Muscle layer of colon (tissue), 2 donors: Measurements from ENCODE around the gene PRAMEF33.
"Not testable (repeated sequence)": the region's sequence is repeated elsewhere in the genome, so short reads cannot be mapped to it uniquely, and the experiment has no call there.

Source experiments
- H3K27ac ChIP-seq: one replicate; pipeline ENCODE4 v1.7.0; 2013; ENCODE audit warnings: low read depth, mild to moderate bottlenecking, low read length, moderate library complexity
- H3K27me3 ChIP-seq, 2 donors: one replicate each; pipeline ENCODE4 v1.7.0; 2013; ENCODE audit warnings: low read length in 2 of 2, mild to moderate bottlenecking in 2 of 2; ENCODE audit not compliant: insufficient read depth in 2 of 2, control insufficient read depth in 1 of 2
- H3K36me3 ChIP-seq: one replicate; pipeline ENCODE4 v1.7.0; 2013; ENCODE audit warnings: mild to moderate bottlenecking, low read length; ENCODE audit not compliant: insufficient read depth
- H3K4me1 ChIP-seq: one replicate; pipeline ENCODE4 v1.7.0; 2013; ENCODE audit warnings: mild to moderate bottlenecking, low read length; ENCODE audit not compliant: insufficient read depth
- H3K4me3 ChIP-seq, 2 donors: one replicate each; pipeline ENCODE4 v1.7.0; 2013; ENCODE audit warnings: low read length in 2 of 2, low read depth in 1 of 2, mild to moderate bottlenecking in 1 of 2, moderate library complexity in 1 of 2
- H3K9ac ChIP-seq: one replicate; pipeline ENCODE4 v1.7.0; 2013; ENCODE audit warnings: low read length
- H3K9me3 ChIP-seq: one replicate; pipeline ENCODE4 v1.7.0; 2013; ENCODE audit warnings: mild to moderate bottlenecking, low read length
- donor health status: abdominal sarcoma.
- donor health status: Adenocarcinoma of cecum.

The PRAMEF33 gene

GRCh38 chr1:13342496-13342895, 39.2 kb downstream of the PRAMEF33 start:
- not testable (repeated sequence) for H3K36me3 ChIP-seq, H3K9ac ChIP-seq, H3K4me3 ChIP-seq, H3K27me3 ChIP-seq, H3K4me1 ChIP-seq, H3K9me3 ChIP-seq, H3K27ac ChIP-seq

DNA sequence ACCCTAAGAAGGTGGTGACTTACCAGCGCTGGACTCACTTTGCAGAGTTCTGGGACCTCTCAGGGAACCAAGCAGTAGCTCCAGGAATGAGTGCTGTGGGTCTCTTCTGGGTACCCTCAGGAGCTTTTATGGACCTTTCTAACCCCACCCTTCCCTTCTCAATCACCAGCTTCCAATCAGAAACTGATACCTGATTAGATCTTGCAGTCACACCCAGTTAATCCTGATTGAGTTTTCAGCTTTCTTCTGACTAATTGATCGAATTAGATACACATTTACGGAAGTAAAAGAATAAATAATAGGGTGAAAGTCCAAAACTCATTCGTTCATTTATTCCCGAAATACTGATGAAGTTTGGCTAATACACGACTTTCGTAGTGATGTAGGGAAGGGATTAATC, 43.7 kb downstream of the PRAMEF33 start, which contains the start of gene PRAMEF14:
Gene PRAMEF14, minus strand, starts transcription at position 101 of the 400 bp plus-strand sequence. CDS start 1,820 bp downstream, outside the sequence.
- H3K4me3 ChIP-seq, H3K4me1 ChIP-seq, H3K27me3 ChIP-seq, H3K36me3 ChIP-seq, H3K9ac ChIP-seq, H3K9me3 ChIP-seq, H3K27ac ChIP-seq: not testable (repeated sequence)

- not testable (repeated sequence) for H3K4me3 ChIP-seq, H3K9me3 ChIP-seq, H3K27me3 ChIP-seq, H3K27ac ChIP-seq, H3K4me1 ChIP-seq, H3K36me3 ChIP-seq, H3K9ac ChIP-seq
Measured at GRCh38 chr1:13353476-13353875, 50.1 kb downstream of the PRAMEF33 start.

DNA sequence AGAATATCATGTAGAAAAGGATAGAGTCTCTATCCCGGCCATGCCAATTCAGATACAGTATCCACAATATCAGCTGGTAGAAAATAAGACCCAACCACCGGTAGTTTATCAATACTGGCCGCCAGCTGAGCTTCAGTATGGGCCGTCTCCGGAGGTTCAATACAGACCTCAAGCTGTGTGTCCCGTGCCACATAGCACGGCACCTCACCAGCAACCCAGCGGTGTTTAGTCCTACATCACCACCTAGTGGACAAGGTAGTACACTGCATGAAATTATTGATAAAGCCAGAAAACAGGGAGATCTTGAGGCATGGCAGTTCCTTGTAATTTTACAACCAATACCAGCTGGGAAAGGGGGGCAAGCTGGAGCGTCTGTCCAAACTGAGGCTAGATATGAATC, 51.1 kb downstream of the PRAMEF33 start:
- not testable (repeated sequence) for H3K36me3 ChIP-seq, H3K9me3 ChIP-seq, H3K27me3 ChIP-seq, H3K9ac ChIP-seq, H3K27ac ChIP-seq, H3K4me3 ChIP-seq, H3K4me1 ChIP-seq

DNA sequence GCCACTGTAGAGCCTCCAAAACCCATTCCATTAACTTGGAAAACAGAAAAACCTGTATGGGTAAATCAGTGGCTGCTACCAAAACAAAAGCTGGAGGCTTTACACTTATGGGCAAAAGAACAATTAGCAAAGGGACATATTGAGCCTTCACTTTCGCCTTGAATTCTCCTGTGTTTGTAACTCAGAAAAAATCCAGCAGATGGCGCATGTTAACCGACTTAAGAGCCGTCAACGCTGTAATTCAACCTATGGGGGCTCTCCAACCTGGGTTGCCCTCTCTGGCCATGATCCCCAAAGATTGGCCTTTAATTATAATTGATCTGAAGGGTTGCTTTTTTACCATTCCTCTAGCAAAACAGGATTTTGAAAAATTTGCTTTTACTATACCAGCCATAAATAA, 53.4 kb downstream of the PRAMEF33 start:
- not testable (repeated sequence) for H3K9me3 ChIP-seq, H3K27me3 ChIP-seq, H3K27ac ChIP-seq, H3K36me3 ChIP-seq, H3K4me3 ChIP-seq, H3K9ac ChIP-seq, H3K4me1 ChIP-seq
